Parathyroid adenoma (tissue), 2 donors: ENCODE data around the gene CCDC69.
"Not testable (repeated sequence)": the region's sequence is repeated elsewhere in the genome, so short reads cannot be mapped to it uniquely, and the experiment has no call there.

ENCODE experiments used
- H2AFZ ChIP-seq: fragments of 300-600 bp; sonication (generic); one replicate; pipeline ENCODE4 v1.7.0; 2017; ENCODE audit warnings: antibody characterized with exemption, mild to moderate bottlenecking
- H3K27ac ChIP-seq: fragments of 300-600 bp; sonication (generic); one replicate; pipeline ENCODE4 v1.7.0; 2017
- H3K27me3 ChIP-seq: fragments of 300-600 bp; sonication (generic); one replicate; pipeline ENCODE4 v1.7.0; 2017; ENCODE audit warnings: low read length; ENCODE audit not compliant: control insufficient read depth, insufficient read depth
- H3K36me3 ChIP-seq: fragments of 300-600 bp; sonication (generic); one replicate; pipeline ENCODE4 v1.7.0; 2017; ENCODE audit warnings: low read length; ENCODE audit not compliant: control insufficient read depth, insufficient read depth
- H3K4me1 ChIP-seq: fragments of 300-600 bp; sonication (generic); one replicate; pipeline ENCODE4 v1.7.0; 2017; ENCODE audit warnings: control low read depth
- H3K4me2 ChIP-seq: fragments of 300-600 bp; sonication (generic); one replicate; pipeline ENCODE4 v1.7.0; 2017; ENCODE audit warnings: low read length
- H3K4me3 ChIP-seq: fragments of 300-600 bp; sonication (generic); one replicate; pipeline ENCODE4 v1.7.0; 2017; ENCODE audit warnings: low read depth, low read length
- H3K79me2 ChIP-seq: fragments of 300-600 bp; sonication (generic); one replicate; pipeline ENCODE4 v1.7.0; 2017; ENCODE audit warnings: control low read depth
- H3K9ac ChIP-seq: fragments of 300-600 bp; sonication (generic); one replicate; pipeline ENCODE4 v1.7.0; 2017; ENCODE audit warnings: mild to moderate bottlenecking
- H3K9me3 ChIP-seq: fragments of 300-600 bp; sonication (generic); one replicate; pipeline ENCODE4 v1.7.0; 2017; ENCODE audit warnings: low read length; ENCODE audit not compliant: control insufficient read depth
- TF ChIP-seq, protein P1 (sequence below): fragments of 300-600 bp; sonication (generic); IDR thresholded peaks from one replicate; pipeline ENCODE4 v1.7.0; 2017; ENCODE audit warnings: antibody characterized with exemption, mild to moderate bottlenecking
- donor health status: primary hyperparathyroidism.

Gene CCDC69

DNA sequence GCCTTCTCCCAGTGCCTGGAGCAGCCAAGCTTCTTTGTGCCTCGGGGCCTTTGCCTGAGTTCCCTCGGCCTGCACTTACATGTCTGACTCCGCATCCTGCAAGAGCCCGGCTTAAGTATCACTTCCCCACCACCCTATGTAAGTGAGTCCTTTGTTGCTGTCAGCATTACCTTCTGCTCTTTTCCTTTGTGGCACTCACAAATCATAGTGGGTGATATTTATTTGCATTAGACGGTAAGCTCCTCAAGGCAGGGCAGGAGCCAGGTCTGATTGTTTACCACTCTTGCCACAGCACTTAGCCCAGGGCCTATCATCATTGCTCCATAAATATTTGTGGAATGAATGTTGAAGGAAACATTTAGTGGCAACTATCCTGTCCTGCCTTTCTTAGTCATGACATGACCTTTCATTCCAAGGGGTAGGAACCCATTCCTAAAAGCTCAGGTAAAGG, 33.9 kb upstream of the CCDC69 start:
- Histone ChIP-seq H3K9me3 (no peaks in the 10 kb centered on the region), H3K4me3 (no peak overlapping the region), H2AFZ (no peak overlapping the region), H3K4me1 (peaks cover 9% of the 10 kb centered on the region), H3K27me3 (no peaks in the 10 kb centered on the region), H3K27ac (no peak overlapping the region), H3K9ac (no peak overlapping the region), H3K36me3 (no peaks in the 10 kb centered on the region), H3K4me2 (no peak overlapping the region), H3K79me2 (peaks cover 31% of the 10 kb centered on the region)
- TF ChIP-seq, protein P1, sequence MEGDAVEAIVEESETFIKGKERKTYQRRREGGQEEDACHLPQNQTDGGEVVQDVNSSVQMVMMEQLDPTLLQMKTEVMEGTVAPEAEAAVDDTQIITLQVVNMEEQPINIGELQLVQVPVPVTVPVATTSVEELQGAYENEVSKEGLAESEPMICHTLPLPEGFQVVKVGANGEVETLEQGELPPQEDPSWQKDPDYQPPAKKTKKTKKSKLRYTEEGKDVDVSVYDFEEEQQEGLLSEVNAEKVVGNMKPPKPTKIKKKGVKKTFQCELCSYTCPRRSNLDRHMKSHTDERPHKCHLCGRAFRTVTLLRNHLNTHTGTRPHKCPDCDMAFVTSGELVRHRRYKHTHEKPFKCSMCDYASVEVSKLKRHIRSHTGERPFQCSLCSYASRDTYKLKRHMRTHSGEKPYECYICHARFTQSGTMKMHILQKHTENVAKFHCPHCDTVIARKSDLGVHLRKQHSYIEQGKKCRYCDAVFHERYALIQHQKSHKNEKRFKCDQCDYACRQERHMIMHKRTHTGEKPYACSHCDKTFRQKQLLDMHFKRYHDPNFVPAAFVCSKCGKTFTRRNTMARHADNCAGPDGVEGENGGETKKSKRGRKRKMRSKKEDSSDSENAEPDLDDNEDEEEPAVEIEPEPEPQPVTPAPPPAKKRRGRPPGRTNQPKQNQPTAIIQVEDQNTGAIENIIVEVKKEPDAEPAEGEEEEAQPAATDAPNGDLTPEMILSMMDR, result no peak

DNA sequence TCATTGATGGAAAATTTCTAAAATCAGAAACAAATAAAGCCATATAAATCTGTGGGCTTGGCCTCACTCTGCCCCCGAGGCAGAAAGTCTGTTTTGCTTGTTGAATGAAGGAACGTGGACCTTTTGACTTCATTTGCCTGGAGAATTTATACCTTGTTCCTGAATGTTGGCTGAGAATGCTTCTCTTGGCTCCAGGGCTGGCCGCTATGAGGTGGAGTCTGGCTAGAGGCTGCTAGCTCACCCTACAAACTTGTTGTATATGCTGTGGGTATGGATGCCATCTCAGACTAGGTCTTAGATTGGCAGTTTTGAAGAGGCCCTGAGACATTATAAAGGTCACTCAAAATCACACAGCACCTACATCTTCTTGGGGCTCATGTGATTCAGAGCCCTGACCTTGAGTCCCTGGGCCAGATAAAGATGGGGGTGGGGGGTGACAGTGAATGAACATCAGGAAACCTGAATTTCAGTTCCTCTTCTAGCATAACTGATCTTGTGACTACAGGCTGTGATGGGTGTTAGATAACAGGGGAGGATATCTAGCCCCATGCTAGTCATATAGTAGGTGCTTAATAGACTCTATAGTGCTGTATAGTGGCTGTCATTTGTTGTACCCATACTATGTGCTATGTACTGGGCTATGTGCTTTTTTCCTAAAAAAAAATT, 31.9 kb upstream of the CCDC69 start:
- H2AFZ ChIP-seq, result no peak overlapping the region
- no peak overlapping the region for H3K4me3 ChIP-seq
- TF ChIP-seq, protein P1, result no peak
- peak overlapping the region; percentile 1 for H3K4me2 ChIP-seq
- no peaks in the 10 kb centered on the region for H3K27me3 ChIP-seq
- H3K79me2 ChIP-seq, result peaks cover 31% of the 10 kb centered on the region
- peaks cover 9% of the 10 kb centered on the region for H3K4me1 ChIP-seq
- H3K27ac ChIP-seq, result no peak overlapping the region
- no peaks in the 10 kb centered on the region for H3K9me3 ChIP-seq
- H3K36me3 ChIP-seq, result no peaks in the 10 kb centered on the region
- no peak overlapping the region for H3K9ac ChIP-seq

- H3K79me2 ChIP-seq, result peaks cover 31% of the 10 kb centered on the region
- not testable (repeated sequence) for H3K36me3 ChIP-seq, H2AFZ ChIP-seq, H3K27me3 ChIP-seq, H3K4me1 ChIP-seq, H3K27ac ChIP-seq, H3K4me3 ChIP-seq, H3K9ac ChIP-seq, H3K4me2 ChIP-seq, H3K9me3 ChIP-seq
Measured at GRCh38 chr5:151254990-151255389, 31.1 kb upstream of the CCDC69 start.

- Histone ChIP-seq H3K4me2 (no peak overlapping the region), H3K4me3 (no peak overlapping the region), H2AFZ (no peak overlapping the region), H3K9me3 (no peaks in the 10 kb centered on the region), H3K4me1 (peaks cover 9% of the 10 kb centered on the region), H3K9ac (no peak overlapping the region), H3K79me2 (peaks cover 31% of the 10 kb centered on the region), H3K27me3 (no peaks in the 10 kb centered on the region), H3K36me3 (no peaks in the 10 kb centered on the region), H3K27ac (no peak overlapping the region)
- TF ChIP-seq, protein P1, result no peak
Measured at GRCh38 chr5:151254556-151254955, 30.7 kb upstream of the CCDC69 start.

DNA sequence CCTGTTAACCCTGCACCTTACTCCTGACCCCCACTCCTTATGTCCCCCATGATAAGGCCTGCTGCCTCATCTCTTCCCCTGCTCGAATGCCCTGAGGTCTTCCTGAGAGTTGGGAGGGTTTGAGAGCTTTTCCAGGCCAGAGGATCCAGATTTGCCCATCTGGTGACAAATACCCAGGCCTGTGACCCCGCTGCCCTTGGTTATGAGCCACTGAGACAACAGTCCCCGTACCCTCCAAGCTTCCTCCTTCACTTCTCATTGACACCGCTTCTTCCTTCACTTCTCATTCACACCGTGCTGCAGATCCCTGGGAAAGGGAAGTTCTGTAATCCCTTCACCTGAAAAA, 29.7 kb upstream of the CCDC69 start:
- H3K27ac ChIP-seq, result peak overlapping the region; percentile 41
- H3K36me3 ChIP-seq, result no peaks in the 10 kb centered on the region
- H3K27me3 ChIP-seq, result no peaks in the 10 kb centered on the region
- peaks cover 8% of the 10 kb centered on the region for H3K4me1 ChIP-seq
- peaks cover 30% of the 10 kb centered on the region for H3K79me2 ChIP-seq
- no peak overlapping the region for H3K9ac ChIP-seq
- H3K4me3 ChIP-seq, result peak overlapping the region; percentile 80
- H3K4me2 ChIP-seq, result peak overlapping the region; percentile 87
- no peaks in the 10 kb centered on the region for H3K9me3 ChIP-seq
- H2AFZ ChIP-seq, result peak overlapping the region; percentile 94
- TF ChIP-seq, protein P1, result no peak
